Endodermal cell (in vitro differentiated cells): ENCODE results near the gene SLC14A1. TPM values are rescaled to one million over a fixed set of nuclear protein-coding genes. Genes with fewer than 3 reads are reported as not detected.

Experiments used
- DNase-seq: peaks from one replicate; pipeline ENCODE4 v3.0.0-alpha.2; 2017
- H3K27ac ChIP-seq: 2 replicates; pipeline ENCODE4 v1.5.1; 2013; ENCODE audit warnings: mild to moderate bottlenecking, low read depth, low read length, moderate library complexity
- H3K27me3 ChIP-seq: 2 replicates; pipeline ENCODE4 v1.6.1; 2013; ENCODE audit warnings: mild to moderate bottlenecking, low read length, moderate library complexity; ENCODE audit not compliant: insufficient read depth, control insufficient read depth, poor library complexity, severe bottlenecking
- H3K36me3 ChIP-seq: 2 replicates; pipeline ENCODE4 v1.7.0; 2013; ENCODE audit warnings: mild to moderate bottlenecking, low read length, moderate library complexity; ENCODE audit not compliant: control insufficient read depth, insufficient read depth
- H3K4me1 ChIP-seq: one replicate; pipeline ENCODE4 v1.7.0; 2013; ENCODE audit warnings: low read length; ENCODE audit not compliant: control insufficient read depth, insufficient read depth
- H3K4me3 ChIP-seq: 2 replicates; pipeline ENCODE4 v1.5.1; 2013; ENCODE audit warnings: mild to moderate bottlenecking, low read length, moderate library complexity
- H3K9ac ChIP-seq: 2 replicates; pipeline ENCODE4 v1.6.1; 2013; ENCODE audit warnings: mild to moderate bottlenecking, low read length, moderate library complexity; ENCODE audit not compliant: poor library complexity, severe bottlenecking; ENCODE audit errors: extremely low read depth
- H3K9me3 ChIP-seq: 2 replicates; pipeline ENCODE4 v1.6.1; 2013; ENCODE audit warnings: mild to moderate bottlenecking, low read length, moderate library complexity; ENCODE audit not compliant: control insufficient read depth
- H3K27ac Mint-ChIP-seq: 2 replicates; pipeline ENCODE4 v1.8.0; 2020; ENCODE audit warnings: mixed read lengths
- H3K27me3 Mint-ChIP-seq: 2 replicates; pipeline ENCODE4 v1.8.0; 2021; ENCODE audit warnings: mild to moderate bottlenecking, mixed read lengths; ENCODE audit not compliant: insufficient read depth
- H3K36me3 Mint-ChIP-seq: 2 replicates; pipeline ENCODE4 v1.8.0; 2020; ENCODE audit warnings: low read depth, mixed read lengths
- H3K4me1 Mint-ChIP-seq: 2 replicates; pipeline ENCODE4 v1.8.0; 2020; ENCODE audit warnings: mixed read lengths
- H3K4me3 Mint-ChIP-seq: 2 replicates; pipeline ENCODE4 v1.8.0; 2020; ENCODE audit warnings: mild to moderate bottlenecking, moderate library complexity, mixed read lengths
- H3K9me3 Mint-ChIP-seq: 2 replicates; pipeline ENCODE4 v1.8.0; 2020; ENCODE audit warnings: mild to moderate bottlenecking, mixed read lengths
- WGBS, 2 experiments: methylation state at CpG; one replicate each; pipeline versions ENCODE4 v1.1.5 to v1.1.7; 2013; ENCODE audit warnings: missing lambda C conversion rate in 2 of 2, mixed read lengths in 1 of 2; ENCODE audit not compliant: insufficient coverage in 1 of 2, insufficient read length in 1 of 2; 5-methylcytosine and 5-hydroxymethylcytosine counted together
- long read RNA-seq, 4 experiments: library from polyadenylated mRNA in 2 of 4; library from RNA in 1 of 4; library from capped mRNA in 1 of 4; stranded (forward) in 3 of 4; unstranded in 1 of 4; transcript quantifications; one replicate each; pipeline ENCODE4 v2.0.0, GENCODE V29; 2020 to 2021; ENCODE audit warnings: inconsistent platforms in 1 of 4
- polyA plus RNA-seq, 2 experiments: library from polyadenylated mRNA; stranded (reverse); fragments of 50-300 nt; gene quantifications; one replicate each; pipeline ENCODE4 v1.2.3, GENCODE V29; 2013
- total RNA-seq, 2 donors: library from RNA; stranded (reverse); fragmentation: NEBNext Ultra II Directional in 1 of 2; extraction: Animal tissue kit (Norgen Biotek cat#: 25700) in 1 of 2; gene quantifications; 2 replicates in 1 of 2; 3 replicates in 1 of 2; pipeline ENCODE4 v1.2.1, GENCODE V29; 2021
- TF ChIP-seq, protein P1 (sequence below): fragments of 200-600 bp; sonication (generic); conservative IDR thresholded peaks from 2 replicates; pipeline ENCODE4 v1.5.0; 2021; ENCODE audit warnings: antibody characterized with exemption, mild to moderate bottlenecking

Gene SLC14A1
- not detected for total RNA-seq
- polyA plus RNA-seq (2013, experiment 1 of 2): not detected
- polyA plus RNA-seq (2013, experiment 2 of 2): not detected
- long read RNA-seq, experiment 1: 0 reads
- long read RNA-seq, experiment 2: 0 reads
- long read RNA-seq, experiment 3: 0 reads
- long read RNA-seq, experiment 4: 0 reads

DNA sequence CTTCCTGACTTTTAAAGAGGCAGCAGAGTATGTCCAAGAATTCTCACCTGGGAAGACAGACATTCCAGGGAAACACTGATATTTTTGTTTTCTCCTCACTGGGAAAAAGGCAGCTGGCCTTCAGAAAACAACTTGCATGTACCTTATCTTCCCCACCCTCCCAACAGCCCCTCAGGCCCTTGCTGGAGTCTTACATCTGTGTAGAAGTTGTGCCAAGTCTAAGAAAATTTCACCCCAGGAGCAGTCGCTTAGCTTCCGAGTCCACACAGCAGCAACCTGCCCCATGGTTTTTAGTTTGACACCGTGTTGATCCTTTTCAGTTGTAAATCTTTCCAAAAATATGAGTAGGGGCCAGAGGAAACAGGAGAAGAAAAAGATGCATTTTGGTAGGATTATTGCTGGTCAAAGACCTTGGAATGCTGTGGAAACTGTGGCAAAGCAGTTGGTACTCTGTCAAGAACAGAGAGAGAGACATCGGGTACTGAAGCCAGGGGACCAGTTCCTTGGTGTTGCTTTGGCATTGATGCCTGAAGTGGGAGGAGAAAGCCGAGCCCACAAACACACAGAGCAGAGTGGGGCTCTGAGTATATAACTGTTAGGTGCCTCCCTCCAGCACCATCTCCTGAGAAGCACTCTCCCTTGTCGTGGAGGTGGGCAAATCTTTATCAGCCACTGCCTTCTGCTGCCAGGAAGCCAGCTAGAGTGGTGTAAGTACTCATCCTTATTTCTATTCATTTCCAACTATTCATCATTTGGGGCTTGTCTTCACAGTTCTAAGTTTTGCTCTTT lies at the start of gene SLC14A1:
TSS of gene SLC14A1 (plus strand) at position 615 of the 789 bp plus-strand sequence. CDS start 6,140 bp downstream, outside the sequence.
- WGBS, 2 experiments: 76 to 79% methylated on average over 4 to 6 of the region's 6 CpGs
- H3K9me3 Mint-ChIP-seq: no peaks in the 10 kb centered on the region
- no peaks in the 10 kb centered on the region for H3K4me1 ChIP-seq
- H3K4me1 Mint-ChIP-seq: no peaks in the 10 kb centered on the region
- TF ChIP-seq, protein P1, sequence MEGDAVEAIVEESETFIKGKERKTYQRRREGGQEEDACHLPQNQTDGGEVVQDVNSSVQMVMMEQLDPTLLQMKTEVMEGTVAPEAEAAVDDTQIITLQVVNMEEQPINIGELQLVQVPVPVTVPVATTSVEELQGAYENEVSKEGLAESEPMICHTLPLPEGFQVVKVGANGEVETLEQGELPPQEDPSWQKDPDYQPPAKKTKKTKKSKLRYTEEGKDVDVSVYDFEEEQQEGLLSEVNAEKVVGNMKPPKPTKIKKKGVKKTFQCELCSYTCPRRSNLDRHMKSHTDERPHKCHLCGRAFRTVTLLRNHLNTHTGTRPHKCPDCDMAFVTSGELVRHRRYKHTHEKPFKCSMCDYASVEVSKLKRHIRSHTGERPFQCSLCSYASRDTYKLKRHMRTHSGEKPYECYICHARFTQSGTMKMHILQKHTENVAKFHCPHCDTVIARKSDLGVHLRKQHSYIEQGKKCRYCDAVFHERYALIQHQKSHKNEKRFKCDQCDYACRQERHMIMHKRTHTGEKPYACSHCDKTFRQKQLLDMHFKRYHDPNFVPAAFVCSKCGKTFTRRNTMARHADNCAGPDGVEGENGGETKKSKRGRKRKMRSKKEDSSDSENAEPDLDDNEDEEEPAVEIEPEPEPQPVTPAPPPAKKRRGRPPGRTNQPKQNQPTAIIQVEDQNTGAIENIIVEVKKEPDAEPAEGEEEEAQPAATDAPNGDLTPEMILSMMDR: no peak
- peaks cover 14% of the 10 kb centered on the region for H3K27me3 Mint-ChIP-seq
- no peak within 1 kb of the TSS for H3K4me3 Mint-ChIP-seq
- peak; percentile 33 for DNase-seq
- no peak within 1 kb of the TSS for H3K4me3 ChIP-seq
- H3K36me3 ChIP-seq: no peaks in the 10 kb centered on the region
- peaks cover 14% of the 10 kb centered on the region for H3K27me3 ChIP-seq
- H3K27ac Mint-ChIP-seq: no peak within 1 kb of the TSS
- no peaks in the 10 kb centered on the region for H3K36me3 Mint-ChIP-seq
- no peak within 1 kb of the TSS for H3K27ac ChIP-seq
- no peaks in the 10 kb centered on the region for H3K9me3 ChIP-seq
- H3K9ac ChIP-seq: no peak within 1 kb of the TSS

DNA sequence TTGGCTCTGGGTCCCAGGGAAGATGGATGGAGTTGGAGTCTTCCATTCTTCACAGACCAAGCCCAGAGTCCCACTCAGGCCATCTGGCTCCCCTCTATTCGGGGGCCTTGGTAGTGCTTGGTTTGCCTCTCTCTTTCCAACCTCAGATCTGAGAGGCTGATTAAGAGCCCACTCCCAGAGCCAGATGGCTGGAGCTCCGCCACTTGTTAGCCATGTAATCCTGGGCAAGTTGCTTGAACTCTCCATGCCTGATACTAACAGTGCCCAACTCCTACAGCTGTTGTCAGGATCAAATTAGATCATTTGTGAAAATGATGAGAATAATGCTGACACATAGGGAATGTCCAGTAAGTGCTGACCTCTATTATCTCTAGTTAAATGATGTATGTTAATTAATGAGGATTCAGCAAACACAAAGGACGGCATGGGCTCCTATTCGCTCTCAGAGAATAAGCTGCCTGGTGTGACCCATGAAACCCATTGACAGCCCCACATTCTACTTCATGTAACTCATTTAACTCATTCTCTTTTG lies 46.6 kb upstream of the SLC14A1 start:
- Histone ChIP-seq H3K36me3 (no peaks in the 10 kb centered on the region), H3K27ac (no peak overlapping the region), H3K4me1 (no peaks in the 10 kb centered on the region), H3K4me3 (no peak overlapping the region), H3K27me3 (no peaks in the 10 kb centered on the region), H3K9ac (no peak overlapping the region), H3K9me3 (no peaks in the 10 kb centered on the region)
- Mint-ChIP-seq H3K36me3 (no peaks in the 10 kb centered on the region), H3K9me3 (no peaks in the 10 kb centered on the region), H3K27ac (no peak overlapping the region), H3K27me3 (peaks cover 4% of the 10 kb centered on the region), H3K4me1 (no peaks in the 10 kb centered on the region), H3K4me3 (no peak overlapping the region)
- DNase-seq: no peak
- 80 to 88% methylated on average over 1 to 4 of the region's 4 CpGs for WGBS, 2 experiments
- TF ChIP-seq, protein P1: no peak

DNA sequence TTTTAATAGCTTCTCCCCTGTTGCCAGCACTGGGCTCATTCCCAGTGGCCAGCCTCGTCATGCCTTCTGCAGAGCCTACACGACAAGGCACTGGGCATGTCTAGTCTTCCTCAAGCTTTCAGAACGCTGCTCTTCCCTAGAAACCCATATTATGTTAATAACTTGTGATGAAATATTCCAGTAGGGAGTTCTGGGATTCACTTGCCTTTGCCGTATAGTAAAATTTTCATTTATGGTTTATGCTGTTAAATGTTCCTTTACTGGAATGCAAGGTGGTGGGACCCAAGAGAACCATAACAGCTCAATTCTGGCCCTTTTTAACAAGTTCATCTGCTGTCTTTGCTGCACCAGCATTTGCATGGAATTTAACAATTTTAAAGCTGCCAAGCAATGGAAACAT lies 45.5 kb upstream of the SLC14A1 start:
- H3K36me3 Mint-ChIP-seq: no peaks in the 10 kb centered on the region
- Histone ChIP-seq H3K4me3 (no peak overlapping the region), H3K4me1 (no peaks in the 10 kb centered on the region), H3K9ac (no peak overlapping the region), H3K27ac (no peak overlapping the region), H3K9me3 (no peaks in the 10 kb centered on the region), H3K27me3 (no peaks in the 10 kb centered on the region), H3K36me3 (no peaks in the 10 kb centered on the region)
- 88% methylated on average over 4 of the region's 4 CpGs; no CpG with 5 or more reads in 1 of the 2 experiments for WGBS, 2 experiments
- no peaks in the 10 kb centered on the region for H3K4me1 Mint-ChIP-seq
- no peak overlapping the region for H3K27ac Mint-ChIP-seq
- no peaks in the 10 kb centered on the region for H3K9me3 Mint-ChIP-seq
- TF ChIP-seq, protein P1: no peak
- peaks cover 4% of the 10 kb centered on the region for H3K27me3 Mint-ChIP-seq
- no peak overlapping the region for H3K4me3 Mint-ChIP-seq
- DNase-seq: no peak
